MCF 10A (cell line): ENCODE measurements around the gene ADORA3. TPM values are rescaled to one million over a fixed set of nuclear protein-coding genes. Genes with fewer than 3 reads are reported as not detected.

Source experiments
- BruUV-seq: library from RNA; stranded (reverse); fragments of 400-500 nt; replicated peaks from 2 replicates; lab custom pipeline; 2021; lab: Mats Ljungman, UMichigan
- CTCF ChIA-PET: fragments of 300-600 bp; sonication (Branson Sonifier 250); formaldehyde crosslinking; extraction: SDS; loops from one replicate; lab custom pipeline; 2021; ENCODE audit warnings: antibody characterized with exemption, inconsistent platforms; lab: Yijun Ruan, JAX
- POLR2A ChIA-PET: fragments of 300-600, 350-650 bp; sonication (Branson Sonifier 250); formaldehyde crosslinking; extraction: SDS; loops from one replicate; lab custom pipeline; 2020; ENCODE audit warnings: antibody characterized with exemption, inconsistent platforms; lab: Yijun Ruan, JAX
- DNase-seq: peaks from one replicate; pipeline ENCODE4 v3.0.0-alpha.2; 2018; ENCODE audit not compliant: unreplicated experiment
- H3K27ac Mint-ChIP-seq: one replicate; pipeline ENCODE4 v1.8.0; 2022; ENCODE audit warnings: mild to moderate bottlenecking, low read depth, mixed read lengths; ENCODE audit not compliant: unreplicated experiment
- H3K27me3 Mint-ChIP-seq: one replicate; pipeline ENCODE4 v1.8.0; 2022; ENCODE audit warnings: mixed read lengths; ENCODE audit not compliant: insufficient read depth, unreplicated experiment
- H3K36me3 Mint-ChIP-seq: one replicate; pipeline ENCODE4 v1.8.0; 2022; ENCODE audit warnings: mild to moderate bottlenecking, moderate library complexity, mixed read lengths; ENCODE audit not compliant: insufficient read depth, unreplicated experiment
- H3K4me1 Mint-ChIP-seq: one replicate; pipeline ENCODE4 v1.8.0; 2022; ENCODE audit warnings: mixed read lengths; ENCODE audit not compliant: insufficient read depth, unreplicated experiment
- H3K4me3 Mint-ChIP-seq: one replicate; pipeline ENCODE4 v1.8.0; 2022; ENCODE audit warnings: mild to moderate bottlenecking, moderate library complexity, mixed read lengths; ENCODE audit not compliant: unreplicated experiment
- H3K9me3 Mint-ChIP-seq: one replicate; pipeline ENCODE4 v1.8.0; 2022; ENCODE audit warnings: mixed read lengths; ENCODE audit not compliant: unreplicated experiment
- intact Hi-C: fragments of 100-400 bp; cut with micrococcal nuclease; formaldehyde crosslinking; loops from 2 replicates; pipeline ENCODE4 v1.14.1; 2022
- total RNA-seq: library from RNA; stranded (reverse); gene quantifications from 2 replicates; pipeline ENCODE4 v1.2.3, GENCODE V29; 2022
- TF ChIP-seq, protein P1 (sequence below): fragments of 200-600 bp; IDR thresholded peaks from one replicate; pipeline ENCODE4 v1.8.0; 2022; ENCODE audit warnings: antibody characterized with exemption, mild to moderate bottlenecking; ENCODE audit not compliant: unreplicated experiment

ADORA3 gene
- total RNA-seq, 1 experiment from 2014 or later: not detected

DNA sequence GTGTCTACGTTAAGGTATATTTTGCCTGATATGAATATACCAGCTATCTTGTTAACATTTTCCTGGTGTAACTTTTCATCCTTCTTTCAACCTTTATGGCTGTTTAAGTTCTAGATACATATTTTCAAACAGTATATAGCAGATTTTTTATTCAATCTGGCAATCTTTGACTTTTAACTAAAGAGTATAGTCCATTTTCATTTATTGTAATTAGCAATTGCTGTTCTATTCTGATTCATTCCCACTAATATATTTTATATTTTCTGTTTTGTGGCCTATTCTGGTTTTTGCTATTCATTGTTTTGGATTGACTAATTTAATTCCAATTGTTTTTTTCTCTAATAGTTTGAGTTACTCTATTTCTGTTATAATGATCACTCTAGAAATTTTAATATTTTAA lies 37.0 kb downstream of the ADORA3 start:
- BruUV-seq: no TSS peak
- POLR2A ChIA-PET: no interaction called here

DNA sequence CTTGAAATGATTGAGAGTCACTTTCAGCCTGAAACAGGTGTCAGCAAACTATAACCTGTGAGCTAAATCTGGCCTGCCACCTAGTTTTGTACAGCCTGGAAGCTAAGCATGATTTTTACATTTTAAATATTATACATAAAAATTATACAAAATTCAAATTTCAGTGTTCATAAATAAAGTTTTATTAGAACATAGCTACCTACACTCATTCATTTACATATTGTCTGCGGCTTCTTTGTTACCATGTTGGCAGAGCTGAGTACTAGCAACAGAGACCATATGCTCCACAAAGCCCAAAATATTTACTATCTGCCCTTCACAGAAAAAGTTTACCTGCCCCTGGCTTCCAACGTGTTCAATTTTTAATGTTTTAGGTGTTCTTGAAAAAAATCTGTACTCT lies 37.7 kb downstream of the ADORA3 start:
- Mint-ChIP-seq H3K36me3 (peaks cover 14% of the 10 kb centered on the region), H3K9me3 (no peaks in the 10 kb centered on the region), H3K4me1 (no peaks in the 10 kb centered on the region), H3K27me3 (no peaks in the 10 kb centered on the region), H3K4me3 (no peak overlapping the region), H3K27ac (no peak overlapping the region)
- TF ChIP-seq, protein P1, sequence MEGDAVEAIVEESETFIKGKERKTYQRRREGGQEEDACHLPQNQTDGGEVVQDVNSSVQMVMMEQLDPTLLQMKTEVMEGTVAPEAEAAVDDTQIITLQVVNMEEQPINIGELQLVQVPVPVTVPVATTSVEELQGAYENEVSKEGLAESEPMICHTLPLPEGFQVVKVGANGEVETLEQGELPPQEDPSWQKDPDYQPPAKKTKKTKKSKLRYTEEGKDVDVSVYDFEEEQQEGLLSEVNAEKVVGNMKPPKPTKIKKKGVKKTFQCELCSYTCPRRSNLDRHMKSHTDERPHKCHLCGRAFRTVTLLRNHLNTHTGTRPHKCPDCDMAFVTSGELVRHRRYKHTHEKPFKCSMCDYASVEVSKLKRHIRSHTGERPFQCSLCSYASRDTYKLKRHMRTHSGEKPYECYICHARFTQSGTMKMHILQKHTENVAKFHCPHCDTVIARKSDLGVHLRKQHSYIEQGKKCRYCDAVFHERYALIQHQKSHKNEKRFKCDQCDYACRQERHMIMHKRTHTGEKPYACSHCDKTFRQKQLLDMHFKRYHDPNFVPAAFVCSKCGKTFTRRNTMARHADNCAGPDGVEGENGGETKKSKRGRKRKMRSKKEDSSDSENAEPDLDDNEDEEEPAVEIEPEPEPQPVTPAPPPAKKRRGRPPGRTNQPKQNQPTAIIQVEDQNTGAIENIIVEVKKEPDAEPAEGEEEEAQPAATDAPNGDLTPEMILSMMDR: no peak
- DNase-seq: no peak
- no TSS peak for BruUV-seq
- ChIA-PET POLR2A (interaction anchor here (0.7 kb wide), 1 partner anchor 9 kb away, joined by 3 read pairs; no protein-coding TSS in a partner anchor), CTCF (interaction anchor here (0.7 to 1.2 kb wide), 2 partner anchors 10 to 43 kb away, joined by 3 read pairs; no protein-coding TSS in a partner anchor)
- intact Hi-C loops: no loop called here

More for the DNA sequence above, 37.0 kb downstream of the ADORA3 start:
- Mint-ChIP-seq H3K4me3 (no peak overlapping the region), H3K27me3 (no peaks in the 10 kb centered on the region), H3K27ac (no peak overlapping the region), H3K4me1 (no peaks in the 10 kb centered on the region), H3K9me3 (no peaks in the 10 kb centered on the region), H3K36me3 (peaks cover 7% of the 10 kb centered on the region)
- no peak for DNase-seq
- TF ChIP-seq, protein P1: no peak
- CTCF ChIA-PET: no interaction called here
- intact Hi-C loops: no loop called here

DNA sequence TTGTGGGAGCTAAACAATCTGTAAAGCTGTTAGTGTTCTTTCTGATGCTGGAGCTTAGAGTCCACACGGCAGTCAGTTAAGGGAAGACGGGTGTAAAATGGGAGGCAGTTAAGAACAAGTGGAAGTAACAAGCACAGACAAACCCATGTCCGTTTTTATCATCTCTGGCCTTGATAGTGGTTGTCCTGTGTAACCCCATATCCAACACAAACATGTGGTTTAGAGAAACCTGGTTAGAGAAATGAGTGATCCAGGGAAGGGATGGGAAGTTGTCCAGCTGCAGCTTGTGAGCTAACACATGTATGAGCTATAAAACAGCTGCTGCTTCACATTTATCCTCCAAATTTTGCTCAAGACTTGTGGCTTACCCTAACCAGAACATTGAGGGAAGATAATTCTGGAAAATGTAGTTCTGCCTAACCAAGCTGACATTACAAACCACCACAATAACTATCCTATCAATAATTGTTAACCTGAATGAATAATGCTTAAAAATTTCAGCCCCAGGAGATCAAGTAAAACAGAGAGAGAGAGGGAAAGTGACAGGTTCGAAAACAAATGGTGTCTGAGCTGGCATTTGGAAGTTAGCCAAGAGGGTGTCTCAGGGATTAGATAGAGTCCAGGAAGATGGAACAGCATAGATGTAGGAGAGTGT lies 40.3 kb downstream of the ADORA3 start:
- H3K4me3 Mint-ChIP-seq: no peak overlapping the region
- POLR2A ChIA-PET: interaction anchor here (0.6 to 1.1 kb wide), 4 partner anchors 12 to 1077 kb away, joined by 3 to 4 read pairs (median 4); no protein-coding TSS in a partner anchor
- H3K27me3 Mint-ChIP-seq: no peaks in the 10 kb centered on the region
- DNase-seq: peak; percentile 46
- no peak overlapping the region for H3K27ac Mint-ChIP-seq
- no TSS peak for BruUV-seq
- CTCF ChIA-PET: interaction anchor here (0.6 to 1.2 kb wide), 2 partner anchors 19 to 20 kb away, joined by 3 to 5 read pairs; no protein-coding TSS in a partner anchor
- no peaks in the 10 kb centered on the region for H3K4me1 Mint-ChIP-seq
- TF ChIP-seq, protein P1: no peak
- H3K9me3 Mint-ChIP-seq: no peaks in the 10 kb centered on the region
- H3K36me3 Mint-ChIP-seq: peaks cover 36% of the 10 kb centered on the region
- intact Hi-C loops: no loop called here

DNA sequence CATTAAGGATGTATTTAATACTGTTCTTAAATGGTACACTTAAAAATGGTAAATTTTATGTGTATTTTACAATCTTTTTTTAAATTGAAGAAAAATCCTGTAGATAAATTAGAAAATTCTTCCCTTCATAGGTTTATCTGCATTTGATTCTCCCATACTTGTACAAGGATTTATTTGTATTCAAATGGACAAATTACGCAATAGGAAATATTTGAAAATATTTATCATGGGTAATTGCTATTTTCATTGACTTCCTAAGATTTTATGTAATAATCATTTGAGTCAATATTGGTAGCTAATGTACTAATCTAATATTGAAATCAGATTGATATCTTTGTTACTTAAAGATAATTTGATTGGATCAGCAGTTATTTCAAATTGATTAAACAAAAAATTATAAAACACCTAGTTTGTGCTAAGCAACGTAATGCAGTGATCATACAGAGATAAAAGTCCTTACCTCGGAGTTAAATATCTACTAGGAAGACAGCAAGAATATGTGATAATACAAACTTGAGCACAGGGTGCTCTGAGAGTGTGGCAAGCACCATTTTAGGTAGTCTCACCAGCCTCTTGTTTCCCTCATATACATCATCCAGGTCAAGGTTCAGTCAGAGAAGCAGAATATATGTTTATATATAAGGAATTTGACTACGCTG lies 40.9 kb downstream of the ADORA3 start:
- Mint-ChIP-seq H3K27me3 (no peaks in the 10 kb centered on the region), H3K4me3 (no peak overlapping the region), H3K9me3 (no peaks in the 10 kb centered on the region), H3K36me3 (peaks cover 42% of the 10 kb centered on the region), H3K27ac (no peak overlapping the region), H3K4me1 (no peaks in the 10 kb centered on the region)
- DNase-seq: no peak
- ChIA-PET CTCF (no interaction called here), POLR2A (interaction anchor here (0.6 to 1.1 kb wide), 4 partner anchors 14 to 1078 kb away, joined by 3 to 4 read pairs (median 4); no protein-coding TSS in a partner anchor)
- no TSS peak for BruUV-seq
- TF ChIP-seq, protein P1: no peak
- intact Hi-C loops: no loop called here
